ENCODE measurements around the gene CDAN1. TPM values are rescaled to one million over a fixed set of nuclear protein-coding genes. Genes with fewer than 3 reads are reported as not detected.

The CDAN1 gene
- total RNA-seq, 4 donors from 2014 or later, result 11.1 to 16.4 (median 15.0) TPM

- H3K27ac ChIP-seq, result no peak overlapping the region
- H3K4me3 ChIP-seq, result no peak overlapping the region
- no peaks in the 10 kb centered on the region for H3K27me3 ChIP-seq
- no peak for DNase-seq (ENCODE audit: low spot score in 2 of 2)
- TF ChIP-seq EP300 (IDR thresholded peaks at IDR 0.05) (no peak), POLR2A (IDR thresholded peaks at IDR 0.05) (no peak), POLR2AphosphoS5 (IDR thresholded peaks at IDR 0.05) (no peak), CTCF (IDR thresholded peaks at IDR 0.05) (no peak)
- 100% methylated on average over 1 of the region's 6 CpGs for WGBS
- peaks cover 48% of the 10 kb centered on the region for H3K36me3 ChIP-seq
- H3K4me1 ChIP-seq, result no peaks in the 10 kb centered on the region
- no peaks in the 10 kb centered on the region for H3K9me3 ChIP-seq
Observed at GRCh38 chr15:42693496-42693895, 43.4 kb downstream of the CDAN1 start.

- no peak overlapping the region for H3K27ac ChIP-seq
- no peak for TF ChIP-seq POLR2AphosphoS5 (IDR thresholded peaks at IDR 0.05)
- TF ChIP-seq CTCF (IDR thresholded peaks at IDR 0.05), result no peak
- no peak for TF ChIP-seq POLR2A (IDR thresholded peaks at IDR 0.05)
- no peak for TF ChIP-seq EP300 (IDR thresholded peaks at IDR 0.05)
- no peak overlapping the region for H3K4me3 ChIP-seq
- H3K4me1 ChIP-seq, result no peaks in the 10 kb centered on the region
- peaks cover 48% of the 10 kb centered on the region for H3K36me3 ChIP-seq
- WGBS, result 87% methylated on average over 4 of the region's 4 CpGs
- H3K9me3 ChIP-seq, result no peaks in the 10 kb centered on the region
- no peak for DNase-seq (ENCODE audit: low spot score in 2 of 2)
- H3K27me3 ChIP-seq, result no peaks in the 10 kb centered on the region
Observed at GRCh38 chr15:42692997-42693396, 43.9 kb downstream of the CDAN1 start.

GRCh38 chr15:42692536-42692935 is 44.4 kb downstream of the CDAN1 start:
- Histone ChIP-seq H3K4me1 (no peaks in the 10 kb centered on the region), H3K36me3 (peaks cover 46% of the 10 kb centered on the region), H3K27ac (no peak overlapping the region), H3K27me3 (no peaks in the 10 kb centered on the region), H3K9me3 (no peaks in the 10 kb centered on the region), H3K4me3 (no peak overlapping the region)
- no peak for DNase-seq (ENCODE audit: low spot score in 2 of 2)
- TF ChIP-seq CTCF (IDR thresholded peaks at IDR 0.05) (no peak), POLR2A (IDR thresholded peaks at IDR 0.05) (no peak), POLR2AphosphoS5 (IDR thresholded peaks at IDR 0.05) (no peak), EP300 (IDR thresholded peaks at IDR 0.05) (no peak)
- 92% methylated on average over 1 of the region's 1 CpG for WGBS

- WGBS, result 83% methylated on average over 9 of the region's 9 CpGs
- DNase-seq (ENCODE audit: low spot score in 2 of 2), result no peak
- Histone ChIP-seq H3K27ac (no peak overlapping the region), H3K4me1 (no peaks in the 10 kb centered on the region), H3K9me3 (no peaks in the 10 kb centered on the region), H3K36me3 (peaks cover 46% of the 10 kb centered on the region), H3K27me3 (no peaks in the 10 kb centered on the region), H3K4me3 (no peak overlapping the region)
- no peak for TF ChIP-seq POLR2AphosphoS5 (IDR thresholded peaks at IDR 0.05)
- no peak for TF ChIP-seq EP300 (IDR thresholded peaks at IDR 0.05)
- no peak for TF ChIP-seq POLR2A (IDR thresholded peaks at IDR 0.05)
- no peak for TF ChIP-seq CTCF (IDR thresholded peaks at IDR 0.05)
Observed at GRCh38 chr15:42691770-42692169, 45.2 kb downstream of the CDAN1 start.

GRCh38 chr15:42691308-42691707 is 45.6 kb downstream of the CDAN1 start:
- Histone ChIP-seq H3K4me3 (no peak overlapping the region), H3K4me1 (no peaks in the 10 kb centered on the region), H3K27ac (no peak overlapping the region), H3K27me3 (no peaks in the 10 kb centered on the region), H3K36me3 (peaks cover 46% of the 10 kb centered on the region), H3K9me3 (no peaks in the 10 kb centered on the region)
- no peak for DNase-seq (ENCODE audit: low spot score in 2 of 2)
- WGBS, result 83% methylated on average over 4 of the region's 4 CpGs
- TF ChIP-seq POLR2A (IDR thresholded peaks at IDR 0.05) (no peak), CTCF (IDR thresholded peaks at IDR 0.05) (no peak), EP300 (IDR thresholded peaks at IDR 0.05) (no peak), POLR2AphosphoS5 (IDR thresholded peaks at IDR 0.05) (no peak)

Data from suprapubic skin (tissue), 4 donors.